H1 (cell line): ENCODE data around the gene PPIL4. TPM values are rescaled to one million over a fixed set of nuclear protein-coding genes. Genes with fewer than 3 reads are reported as not detected.

Experiments used
- CTCF ChIA-PET: fragments of 300-600 bp; sonication (Branson Sonifier 250); formaldehyde crosslinking; loops from one replicate; lab custom pipeline; 2021; ENCODE audit not compliant: partially characterized antibody; lab: Charles Lee
- POLR2A ChIA-PET: fragments of 300-600 bp; sonication (Branson Sonifier 250); formaldehyde crosslinking; loops from one replicate; lab custom pipeline; 2021; ENCODE audit warnings: inconsistent platforms; ENCODE audit not compliant: partially characterized antibody; lab: Charles Lee
- DNase-seq, 2 experiments: peaks; one replicate each; pipeline versions ENCODE4 v3.0.0 to v3.0.0-alpha.2; 2010 to 2022; ENCODE audit warnings: low spot score in 2 of 2, low read depth in 1 of 2, mixed read lengths in 1 of 2
- FAIRE-seq: peaks from 2 replicates; lab custom pipeline; 2011; peaks lifted over from hg19 to GRCh38; lab: Jason Lieb, UNC
- H2AFZ ChIP-seq: 2 replicates; pipeline ENCODE4 v1.8.1; 2012; ENCODE audit warnings: low read length, inconsistent platforms
- H2AK5ac ChIP-seq: 2 replicates; pipeline ENCODE4 v1.6.1; 2013; ENCODE audit warnings: low read depth, low read length
- H2BK120ac ChIP-seq: replicated peaks from 2 replicates; pipeline ENCODE3; 2013; ENCODE audit warnings: low read depth, low read length, inconsistent platforms
- H2BK12ac ChIP-seq: 2 replicates; pipeline ENCODE4 v1.6.1; 2013; ENCODE audit warnings: low read depth, low read length
- H2BK15ac ChIP-seq: 2 replicates; pipeline ENCODE4 v1.6.1; 2013; ENCODE audit warnings: low read length
- H2BK20ac ChIP-seq: 2 replicates; pipeline ENCODE4 v1.6.1; 2013; ENCODE audit warnings: low read length
- H2BK5ac ChIP-seq: 2 replicates; pipeline ENCODE4 v1.6.1; 2013; ENCODE audit warnings: low read depth, low read length
- H3K14ac ChIP-seq: 2 replicates; pipeline ENCODE4 v1.6.1; 2013; ENCODE audit warnings: inconsistent platforms; ENCODE audit not compliant: insufficient read length
- H3K18ac ChIP-seq: 2 replicates; pipeline ENCODE4 v1.6.1; 2013; ENCODE audit warnings: low read length; ENCODE audit errors: extremely low read depth
- H3K23ac ChIP-seq: 2 replicates; pipeline ENCODE4 v1.6.1; 2013; ENCODE audit warnings: inconsistent platforms; ENCODE audit not compliant: insufficient read length
- H3K23me2 ChIP-seq: 2 replicates; pipeline ENCODE4 v1.6.1; 2013; ENCODE audit warnings: low read depth, low read length
- H3K27ac ChIP-seq: 2 replicates; pipeline ENCODE4 v1.6.1; 2011; ENCODE audit warnings: low read depth, low read length, inconsistent platforms
- H3K27me3 ChIP-seq, 4 experiments: replicated peaks in 1 of 4; 1 replicate in 1 of 4; 2 replicates in 3 of 4; pipeline versions ENCODE4 v1.6.1 to v1.8.1; 2011 to 2013; ENCODE audit warnings: low read length in 3 of 4, mild to moderate bottlenecking in 3 of 4, inconsistent platforms in 2 of 4, mixed read lengths in 2 of 4, moderate library complexity in 1 of 4; ENCODE audit not compliant: control insufficient read depth in 3 of 4, insufficient read depth in 3 of 4; ENCODE audit errors: extremely low read depth in 1 of 4
- H3K36me3 ChIP-seq, 4 experiments: 2 replicates each; pipeline versions ENCODE4 v1.6.1 to v1.8.1; 2011 to 2013; ENCODE audit warnings: mild to moderate bottlenecking in 4 of 4, low read length in 3 of 4, moderate library complexity in 2 of 4, control low read depth in 1 of 4, inconsistent platforms in 1 of 4; ENCODE audit not compliant: insufficient read depth in 4 of 4, control insufficient read depth in 2 of 4
- H3K4ac ChIP-seq: replicated peaks from 2 replicates; pipeline ENCODE3; 2013; ENCODE audit warnings: low read length, low read depth, mixed read lengths, inconsistent platforms; ENCODE audit not compliant: insufficient read length
- H3K4me1 ChIP-seq, 4 experiments: replicated peaks in 1 of 4; 1 replicate in 1 of 4; 2 replicates in 3 of 4; pipeline versions ENCODE4 v1.6.1 to v1.8.1; 2011 to 2013; ENCODE audit warnings: low read length in 3 of 4, inconsistent platforms in 2 of 4, mixed read lengths in 1 of 4; ENCODE audit not compliant: insufficient read depth in 4 of 4, control insufficient read depth in 3 of 4
- H3K4me2 ChIP-seq, 2 experiments: 2 replicates each; pipeline versions ENCODE4 v1.6.1 to v1.8.1; 2011 to 2013; ENCODE audit warnings: low read depth in 2 of 2, low read length in 2 of 2, control low read depth in 1 of 2, inconsistent platforms in 1 of 2, mild to moderate bottlenecking in 1 of 2; ENCODE audit not compliant: insufficient read depth in 1 of 2
- H3K4me3 ChIP-seq, 4 experiments: fragments of 200-600, 300-600 bp in 1 of 4; sonication (generic), shearing (Covaris generic), sonication (Bioruptor Twin) in 1 of 4; 2 replicates each; pipeline versions ENCODE4 v1.5.1 to v1.8.1; 2011 to 2016; ENCODE audit warnings: low read length in 4 of 4, low read depth in 3 of 4, control low read depth in 2 of 4, inconsistent platforms in 2 of 4, mild to moderate bottlenecking in 2 of 4, mixed read lengths in 1 of 4, moderate library complexity in 1 of 4; ENCODE audit not compliant: insufficient read depth in 2 of 4; ENCODE audit errors: extremely low read depth in 1 of 4
- H3K56ac ChIP-seq: replicated peaks from 2 replicates; pipeline ENCODE3; 2013; ENCODE audit warnings: low read depth, mild to moderate bottlenecking, mixed read lengths, low read length, inconsistent platforms; ENCODE audit not compliant: insufficient read length
- H3K79me1 ChIP-seq: 2 replicates; pipeline ENCODE4 v1.6.1; 2013; ENCODE audit warnings: low read depth, low read length, control low read depth
- H3K79me2 ChIP-seq, 2 experiments: 2 replicates each; pipeline versions ENCODE4 v1.6.1 to v1.8.1; 2012 to 2013; ENCODE audit warnings: low read length in 2 of 2, mild to moderate bottlenecking in 2 of 2, inconsistent platforms in 1 of 2; ENCODE audit not compliant: insufficient read depth in 2 of 2, control insufficient read depth in 1 of 2
- H3K9ac ChIP-seq, 4 experiments: replicated peaks in 1 of 4; 1 replicate in 1 of 4; 2 replicates in 3 of 4; pipeline versions ENCODE4 v1.6.1 to v1.8.1; 2011 to 2013; ENCODE audit warnings: low read depth in 3 of 4, low read length in 3 of 4, control low read depth in 2 of 4, mild to moderate bottlenecking in 2 of 4, moderate library complexity in 2 of 4, inconsistent platforms in 1 of 4; ENCODE audit errors: extremely low read depth in 1 of 4
- H3K9me3 ChIP-seq, 2 experiments: 2 replicates each; pipeline versions ENCODE4 v1.6.1 to v1.8.1; 2012 to 2013; ENCODE audit warnings: mild to moderate bottlenecking in 2 of 2, moderate library complexity in 2 of 2, control low read depth in 1 of 2, inconsistent platforms in 1 of 2, low read depth in 1 of 2, low read length in 1 of 2, mixed read lengths in 1 of 2; ENCODE audit not compliant: insufficient read depth in 2 of 2
- H4K20me1 ChIP-seq, 2 experiments: replicated peaks in 1 of 2; 2 replicates each; pipeline versions ENCODE3 to v1.8.1; 2011 to 2013; ENCODE audit warnings: inconsistent platforms in 2 of 2, low read length in 2 of 2, mild to moderate bottlenecking in 1 of 2; ENCODE audit not compliant: insufficient read depth in 2 of 2, control insufficient read depth in 1 of 2
- H4K5ac ChIP-seq: 2 replicates; pipeline ENCODE4 v1.6.1; 2013; ENCODE audit warnings: low read length, low read depth, mixed read lengths, inconsistent platforms; ENCODE audit not compliant: insufficient read length
- H4K8ac ChIP-seq: 2 replicates; pipeline ENCODE4 v1.8.0; 2013; ENCODE audit warnings: mild to moderate bottlenecking, moderate library complexity, low read length, inconsistent platforms; ENCODE audit not compliant: insufficient read depth; ENCODE audit errors: extremely low read depth
- H4K91ac ChIP-seq: replicated peaks from 2 replicates; pipeline ENCODE3; 2013; ENCODE audit warnings: low read length, mixed read lengths, inconsistent platforms; ENCODE audit not compliant: insufficient read length
- CHD2 ChIP-seq: IDR thresholded peaks from 2 replicates; pipeline ENCODE4 v1.6.1; 2012; ENCODE audit warnings: low read length, improper control_type of control experiment
- EZH2 ChIP-seq: fragments of 200-600 bp; sonication (generic); IDR thresholded peaks from 2 replicates; pipeline ENCODE4 v1.7.1; 2012; ENCODE audit warnings: low read depth, mild to moderate bottlenecking, moderate library complexity, low read length, inconsistent platforms; ENCODE audit not compliant: severe bottlenecking
- GABPA ChIP-seq: IDR thresholded peaks from 2 replicates; pipeline ENCODE4 v1.6.1; 2011; ENCODE audit warnings: mild to moderate bottlenecking, low read length, moderate library complexity, borderline replicate concordance; ENCODE audit not compliant: insufficient read depth
- JUN ChIP-seq: IDR thresholded peaks from 2 replicates; pipeline ENCODE4 v1.6.1; 2011; ENCODE audit warnings: low read depth, mild to moderate bottlenecking, improper control_type of control experiment, low read length
- KDM4A ChIP-seq: IDR thresholded peaks from one replicate; pipeline ENCODE4 v1.7.1; 2012; ENCODE audit warnings: low read depth, mild to moderate bottlenecking, moderate library complexity, low read length, inconsistent platforms; ENCODE audit not compliant: severe bottlenecking
- KDM5A ChIP-seq: fragments of 200-600 bp; IDR thresholded peaks from 2 replicates; pipeline ENCODE4 v1.7.1; 2012; ENCODE audit warnings: mild to moderate bottlenecking, low read length, inconsistent platforms, mixed read lengths
- MAX ChIP-seq: IDR thresholded peaks from 2 replicates; pipeline ENCODE4 v1.6.1; 2012; ENCODE audit warnings: inconsistent platforms
- RAD21 ChIP-seq, 2 experiments: IDR thresholded peaks in 1 of 2; conservative IDR thresholded peaks in 1 of 2; 2 replicates each; pipeline ENCODE4 v1.6.1; 2011; ENCODE audit warnings: low read depth in 2 of 2, low read length in 2 of 2, improper control_type of control experiment in 1 of 2, inconsistent platforms in 1 of 2, mild to moderate bottlenecking in 1 of 2, moderate library complexity in 1 of 2
- RXRA ChIP-seq: IDR thresholded peaks from 2 replicates; pipeline ENCODE4 v1.6.1; 2011; ENCODE audit warnings: low read depth, mild to moderate bottlenecking, low read length, moderate library complexity; ENCODE audit not compliant: insufficient read depth
- USF2 ChIP-seq: IDR thresholded peaks from 2 replicates; pipeline ENCODE4 v1.6.1; 2011; ENCODE audit warnings: low read length, improper control_type of control experiment
- WGBS, 2 experiments: shearing (Covaris generic) in 1 of 2; methylation state at CpG; one replicate each; pipeline versions ENCODE4 v1.1.6 to v1.1.7; 2013 to 2015; ENCODE audit warnings: low lambda C conversion rate in 2 of 2, mixed read lengths in 2 of 2, inconsistent platforms in 1 of 2, low coverage in 1 of 2, missing lambda C conversion rate in 1 of 2; ENCODE audit not compliant: insufficient replicate concordance in 2 of 2, insufficient coverage in 1 of 2, insufficient read length in 1 of 2; ENCODE audit errors: extremely low coverage in 1 of 2, missing lambda C conversion rate in 1 of 2; 5-methylcytosine and 5-hydroxymethylcytosine counted together
- polyA plus RNA-seq, 7 experiments: library from polyadenylated mRNA; depleted of rRNA in 3 of 7; stranded (reverse) in 5 of 7; unstranded in 2 of 7; fragments of >200 nt in 5 of 7; fragments of 200-250 nt in 2 of 7; gene quantifications; 1 replicate in 5 of 7; 2 replicates in 1 of 7; 4 replicates in 1 of 7; pipeline versions ENCODE4 v1.2.1 to v1.2.3, GENCODE V29; 2011 to 2013; ENCODE audit warnings: missing spikeins in 2 of 7, mixed read lengths in 2 of 7
- total RNA-seq: library from RNA; stranded (reverse); fragmentation: NEBNext Ultra II Directional; extraction: Animal tissue kit (Norgen Biotek cat#: 25700); gene quantifications from 2 replicates; pipeline ENCODE4 v1.2.1, GENCODE V29; 2021

PPIL4 gene
- total and polyA plus RNA-seq, 2 of the 8 experiments (the other 6 are each of a cell fraction or from before 2014, with no cell fraction given): 2.0 to 33.2 TPM

- H3K14ac ChIP-seq: no peak overlapping the region
- H3K9me3 ChIP-seq: no peaks in the 10 kb centered on the region
- FAIRE-seq: no peak
These were observed 44.1 kb downstream of the PPIL4 start for GRCh38 chr6:149501768-149502167.

More at GRCh38 chr6:149501768-149502167, 44.1 kb downstream of the PPIL4 start:
- no peak overlapping the region for H2AFZ ChIP-seq
- no peak overlapping the region for H2BK12ac ChIP-seq
- no peak overlapping the region for H3K4ac ChIP-seq
- 88% methylated on average over 3 of the region's 3 CpGs; no CpG with 5 or more reads in 1 of the 2 experiments for WGBS, 2 experiments
- no peak overlapping the region for H3K27ac ChIP-seq
- no peak overlapping the region for H3K23ac ChIP-seq
- peaks cover 0 to 10% (median 0%) of the 10 kb centered on the region in 4 experiments; a peak in 1 of 8 replicates for H3K36me3 ChIP-seq
- H2BK5ac ChIP-seq: no peak overlapping the region
- H2BK20ac ChIP-seq: no peak overlapping the region
- H4K5ac ChIP-seq: no peak overlapping the region
- H3K4me3 ChIP-seq: no peak overlapping the region
- no peaks in the 10 kb centered on the region for H3K27me3 ChIP-seq
- H3K18ac ChIP-seq: no peak overlapping the region
- H3K56ac ChIP-seq: no peak overlapping the region
- no peak overlapping the region for H4K91ac ChIP-seq
- H3K4me2 ChIP-seq: no peak overlapping the region
- ChIA-PET CTCF (no interaction called here), POLR2A (no interaction called here)
- TF ChIP-seq USF2 (no peak), JUN (no peak), KDM4A (no peak), RXRA (no peak), GABPA (no peak), KDM5A (no peak), EZH2 (no peak), CHD2 (no peak), RAD21 (IDR thresholded peaks at IDR 0.05 in 1 of 2, conservative IDR thresholded peaks at IDR 0.05 in 1 of 2; ENCODE audit: low read depth in 2 of 2, low read length in 2 of 2) (no peak), MAX (no peak)
- H2BK120ac ChIP-seq: no peak overlapping the region
- no peaks in the 10 kb centered on the region for H4K20me1 ChIP-seq
- H3K23me2 ChIP-seq: no peaks in the 10 kb centered on the region
- no peak overlapping the region for H4K8ac ChIP-seq
- H2AK5ac ChIP-seq: no peak overlapping the region
- H3K4me1 ChIP-seq: no peaks in the 10 kb centered on the region
- no peaks in the 10 kb centered on the region for H3K79me2 ChIP-seq
- H2BK15ac ChIP-seq: no peak overlapping the region
- H3K9ac ChIP-seq: no peak overlapping the region
- H3K79me1 ChIP-seq: no peaks in the 10 kb centered on the region
- no peak for DNase-seq
